Body of pancreas (tissue), 4 donors: ENCODE results near the gene FNDC3B.

Experiments used
- POLR2A ChIP-seq, 3 donors: fragments of 450-650 bp; IDR thresholded peaks; one replicate each; pipeline ENCODE4 v1.6.1; 2016; ENCODE audit warnings: antibody characterized with exemption in 3 of 3, mild to moderate bottlenecking in 2 of 3
- TF ChIP-seq, protein P1 (sequence below), 7 experiments: fragments of 450-650 bp in 4 of 7; fragments of 200-600 bp in 3 of 7; sonication (generic) in 3 of 7; IDR thresholded peaks; one replicate each; pipeline ENCODE4 v1.5.1; 2016 to 2019; ENCODE audit warnings: antibody characterized with exemption in 7 of 7

- TF ChIP-seq POLR2A (IDR thresholded peaks at IDR 0.05): no peak
- TF ChIP-seq, protein P1, sequence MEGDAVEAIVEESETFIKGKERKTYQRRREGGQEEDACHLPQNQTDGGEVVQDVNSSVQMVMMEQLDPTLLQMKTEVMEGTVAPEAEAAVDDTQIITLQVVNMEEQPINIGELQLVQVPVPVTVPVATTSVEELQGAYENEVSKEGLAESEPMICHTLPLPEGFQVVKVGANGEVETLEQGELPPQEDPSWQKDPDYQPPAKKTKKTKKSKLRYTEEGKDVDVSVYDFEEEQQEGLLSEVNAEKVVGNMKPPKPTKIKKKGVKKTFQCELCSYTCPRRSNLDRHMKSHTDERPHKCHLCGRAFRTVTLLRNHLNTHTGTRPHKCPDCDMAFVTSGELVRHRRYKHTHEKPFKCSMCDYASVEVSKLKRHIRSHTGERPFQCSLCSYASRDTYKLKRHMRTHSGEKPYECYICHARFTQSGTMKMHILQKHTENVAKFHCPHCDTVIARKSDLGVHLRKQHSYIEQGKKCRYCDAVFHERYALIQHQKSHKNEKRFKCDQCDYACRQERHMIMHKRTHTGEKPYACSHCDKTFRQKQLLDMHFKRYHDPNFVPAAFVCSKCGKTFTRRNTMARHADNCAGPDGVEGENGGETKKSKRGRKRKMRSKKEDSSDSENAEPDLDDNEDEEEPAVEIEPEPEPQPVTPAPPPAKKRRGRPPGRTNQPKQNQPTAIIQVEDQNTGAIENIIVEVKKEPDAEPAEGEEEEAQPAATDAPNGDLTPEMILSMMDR (IDR thresholded peaks at IDR 0.05): no peak
Observed at GRCh38 chr3:172043766-172044165, 4.4 kb downstream of the FNDC3B start.
